ENCODE results near the gene NKX2-4. TPM values are rescaled to one million over a fixed set of nuclear protein-coding genes. Genes with fewer than 3 reads are reported as not detected.

Gene NKX2-4
- total RNA-seq, 2 donors from 2014 or later, result not detected

GRCh38 chr20:21393816-21394519 is 3.4 kb downstream of the NKX2-4 start:
- peaks cover 40% of the 10 kb centered on the region for H3K27me3 ChIP-seq (replicated peaks; ENCODE audit: insufficient read depth)
- DNase-seq (ENCODE audit: low spot score) (no peak), ATAC-seq (ENCODE audit: insufficient number of reproducible peaks, low FRiP score, low read depth) (no peak)
- H3K9me3 ChIP-seq, result no peaks in the 10 kb centered on the region
- H3K4me1 ChIP-seq (ENCODE audit: control insufficient read depth in 1 of 2, low read depth in 2 of 2), result peaks cover 0 to 12% of the 10 kb centered on the region in 2 donors
- TF ChIP-seq, protein P1, sequence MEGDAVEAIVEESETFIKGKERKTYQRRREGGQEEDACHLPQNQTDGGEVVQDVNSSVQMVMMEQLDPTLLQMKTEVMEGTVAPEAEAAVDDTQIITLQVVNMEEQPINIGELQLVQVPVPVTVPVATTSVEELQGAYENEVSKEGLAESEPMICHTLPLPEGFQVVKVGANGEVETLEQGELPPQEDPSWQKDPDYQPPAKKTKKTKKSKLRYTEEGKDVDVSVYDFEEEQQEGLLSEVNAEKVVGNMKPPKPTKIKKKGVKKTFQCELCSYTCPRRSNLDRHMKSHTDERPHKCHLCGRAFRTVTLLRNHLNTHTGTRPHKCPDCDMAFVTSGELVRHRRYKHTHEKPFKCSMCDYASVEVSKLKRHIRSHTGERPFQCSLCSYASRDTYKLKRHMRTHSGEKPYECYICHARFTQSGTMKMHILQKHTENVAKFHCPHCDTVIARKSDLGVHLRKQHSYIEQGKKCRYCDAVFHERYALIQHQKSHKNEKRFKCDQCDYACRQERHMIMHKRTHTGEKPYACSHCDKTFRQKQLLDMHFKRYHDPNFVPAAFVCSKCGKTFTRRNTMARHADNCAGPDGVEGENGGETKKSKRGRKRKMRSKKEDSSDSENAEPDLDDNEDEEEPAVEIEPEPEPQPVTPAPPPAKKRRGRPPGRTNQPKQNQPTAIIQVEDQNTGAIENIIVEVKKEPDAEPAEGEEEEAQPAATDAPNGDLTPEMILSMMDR (IDR thresholded peaks at IDR 0.05), result no peak
- H3K27ac ChIP-seq, result no peak overlapping the region
- H3K4me3 ChIP-seq, result no peak overlapping the region
- no peaks in the 10 kb centered on the region for H3K36me3 ChIP-seq

DNA sequence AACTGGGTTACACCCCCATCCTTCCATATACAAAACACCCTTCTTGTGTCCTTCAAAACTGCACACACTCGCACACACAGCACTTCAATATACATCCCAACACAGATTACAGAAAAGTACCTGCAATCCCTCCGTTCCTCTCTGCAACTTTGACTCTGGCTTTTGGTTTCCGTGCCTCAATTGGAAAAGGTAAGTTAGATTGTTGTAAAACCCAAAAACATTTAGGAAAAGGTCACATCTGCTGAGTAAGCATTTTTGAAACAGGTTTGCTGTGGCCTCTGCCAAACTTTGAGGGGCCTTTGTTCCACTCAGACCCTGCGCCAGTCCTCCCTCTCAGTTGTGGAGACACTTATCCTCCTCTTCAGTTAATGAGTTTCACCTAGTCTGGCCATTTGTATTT is 4.2 kb downstream of the NKX2-4 start:
- ATAC-seq (ENCODE audit: insufficient number of reproducible peaks, low FRiP score, low read depth), result no peak
- H3K4me1 ChIP-seq (ENCODE audit: control insufficient read depth in 1 of 2, low read depth in 2 of 2), result peaks cover 0 to 12% of the 10 kb centered on the region in 2 donors
- no peak overlapping the region for H3K27ac ChIP-seq
- no peak for DNase-seq (ENCODE audit: low spot score)
- no peaks in the 10 kb centered on the region for H3K9me3 ChIP-seq
- no peak overlapping the region for H3K4me3 ChIP-seq
- TF ChIP-seq, protein P1 (IDR thresholded peaks at IDR 0.05), result no peak
- H3K27me3 ChIP-seq (replicated peaks; ENCODE audit: insufficient read depth), result peaks cover 32% of the 10 kb centered on the region
- H3K36me3 ChIP-seq, result peaks cover 2% of the 10 kb centered on the region

DNA sequence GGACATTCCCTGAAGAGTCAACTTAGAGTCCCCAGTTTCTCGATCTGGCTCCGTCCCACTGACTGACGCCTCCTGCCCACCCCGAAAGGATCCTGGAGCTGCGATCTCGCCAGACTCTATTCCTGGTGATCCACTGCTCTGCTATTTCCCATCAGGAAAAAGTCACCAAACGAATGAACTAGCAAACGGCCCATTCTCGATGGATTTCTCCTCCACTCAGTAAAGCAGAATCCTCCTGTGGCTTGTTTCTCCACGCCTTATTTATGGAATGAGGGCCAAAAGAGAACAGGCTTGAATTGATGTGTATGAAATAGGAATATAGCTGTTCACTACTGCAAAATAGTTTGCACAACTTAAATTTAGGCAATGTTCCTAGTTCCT is 5.4 kb downstream of the NKX2-4 start:
- DNase-seq (ENCODE audit: low spot score) (no peak), ATAC-seq (ENCODE audit: insufficient number of reproducible peaks, low FRiP score, low read depth) (no peak)
- Histone ChIP-seq H3K36me3 (peaks cover 8% of the 10 kb centered on the region), H3K4me1 (ENCODE audit: control insufficient read depth in 1 of 2, low read depth in 2 of 2) (peaks cover 0 to 12% of the 10 kb centered on the region in 2 donors), H3K4me3 (no peak overlapping the region), H3K9me3 (no peaks in the 10 kb centered on the region), H3K27ac (no peak overlapping the region), H3K27me3 (replicated peaks; ENCODE audit: insufficient read depth) (peaks cover 31% of the 10 kb centered on the region)
- TF ChIP-seq, protein P1 (IDR thresholded peaks at IDR 0.05), result no peak

DNA sequence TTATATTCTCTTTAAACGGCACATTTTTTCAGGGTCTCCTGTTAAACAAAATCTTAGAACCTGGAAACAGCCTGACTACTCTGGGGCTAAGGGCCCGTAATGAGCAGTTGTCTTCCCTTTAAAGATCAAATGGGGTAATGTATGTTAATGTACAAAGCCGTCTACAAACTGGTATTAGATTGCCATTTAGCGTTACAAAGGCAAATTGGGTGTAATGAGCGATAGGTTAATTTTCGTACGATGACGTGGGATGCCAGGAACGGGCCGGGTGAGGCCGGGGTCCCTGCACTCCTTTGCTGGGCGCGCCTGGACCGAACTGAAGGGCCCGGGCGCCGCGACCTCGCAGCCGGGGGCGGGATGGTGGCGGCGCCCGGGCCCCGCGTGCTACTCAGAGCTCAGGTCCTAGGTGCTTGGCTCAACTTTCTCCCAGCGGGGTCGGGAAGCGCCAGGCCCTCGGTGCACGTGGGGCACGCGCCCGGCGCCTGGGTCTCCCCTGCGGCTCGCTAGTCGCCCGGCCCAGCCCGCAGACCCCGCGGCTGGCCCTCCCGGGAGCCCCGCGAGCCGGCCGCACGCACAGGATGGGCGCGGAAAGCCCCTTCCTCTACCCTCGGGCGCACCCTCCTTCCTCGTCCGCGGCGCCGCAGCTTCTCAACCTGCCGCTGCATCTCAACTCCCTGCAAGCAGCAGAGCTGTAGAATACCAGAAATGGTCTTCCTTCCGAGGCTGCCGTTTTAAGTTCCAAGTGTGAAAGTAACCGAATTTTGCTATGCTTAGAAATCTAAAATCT is 5.9 kb downstream of the NKX2-4 start:
- H3K27ac ChIP-seq, result no peak overlapping the region
- H3K9me3 ChIP-seq, result no peaks in the 10 kb centered on the region
- peaks cover 0 to 7% of the 10 kb centered on the region in 2 donors for H3K4me1 ChIP-seq (ENCODE audit: control insufficient read depth in 1 of 2, low read depth in 2 of 2)
- H3K4me3 ChIP-seq, result no peak overlapping the region
- ATAC-seq (ENCODE audit: insufficient number of reproducible peaks, low FRiP score, low read depth) (no peak), DNase-seq (ENCODE audit: low spot score) (no peak)
- H3K27me3 ChIP-seq (replicated peaks; ENCODE audit: insufficient read depth), result peaks cover 31% of the 10 kb centered on the region
- peaks cover 8% of the 10 kb centered on the region for H3K36me3 ChIP-seq
- TF ChIP-seq, protein P1 (IDR thresholded peaks at IDR 0.05), result no peak

GRCh38 chr20:21390768-21391167 is 6.6 kb downstream of the NKX2-4 start:
- ATAC-seq (ENCODE audit: insufficient number of reproducible peaks, low FRiP score, low read depth), result no peak
- H3K9me3 ChIP-seq, result no peaks in the 10 kb centered on the region
- H3K27me3 ChIP-seq (replicated peaks; ENCODE audit: insufficient read depth), result peaks cover 31% of the 10 kb centered on the region
- H3K36me3 ChIP-seq, result peaks cover 13% of the 10 kb centered on the region
- no peak for DNase-seq (ENCODE audit: low spot score)
- peaks cover 0 to under 1% of the 10 kb centered on the region in 2 donors for H3K4me1 ChIP-seq (ENCODE audit: control insufficient read depth in 1 of 2, low read depth in 2 of 2)
- TF ChIP-seq, protein P1 (IDR thresholded peaks at IDR 0.05), result no peak
- H3K4me3 ChIP-seq, result no peak overlapping the region
- H3K27ac ChIP-seq, result no peak overlapping the region
